Measurements from ENCODE around the gene KCNK10. TPM values are rescaled to one million over a fixed set of nuclear protein-coding genes. Genes with fewer than 3 reads are reported as not detected.

Gene KCNK10, protein sequence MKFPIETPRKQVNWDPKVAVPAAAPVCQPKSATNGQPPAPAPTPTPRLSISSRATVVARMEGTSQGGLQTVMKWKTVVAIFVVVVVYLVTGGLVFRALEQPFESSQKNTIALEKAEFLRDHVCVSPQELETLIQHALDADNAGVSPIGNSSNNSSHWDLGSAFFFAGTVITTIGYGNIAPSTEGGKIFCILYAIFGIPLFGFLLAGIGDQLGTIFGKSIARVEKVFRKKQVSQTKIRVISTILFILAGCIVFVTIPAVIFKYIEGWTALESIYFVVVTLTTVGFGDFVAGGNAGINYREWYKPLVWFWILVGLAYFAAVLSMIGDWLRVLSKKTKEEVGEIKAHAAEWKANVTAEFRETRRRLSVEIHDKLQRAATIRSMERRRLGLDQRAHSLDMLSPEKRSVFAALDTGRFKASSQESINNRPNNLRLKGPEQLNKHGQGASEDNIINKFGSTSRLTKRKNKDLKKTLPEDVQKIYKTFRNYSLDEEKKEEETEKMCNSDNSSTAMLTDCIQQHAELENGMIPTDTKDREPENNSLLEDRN
- under 1 TPM in 1 of 4 donors, not detected in 3; 0.02 TPM for total RNA-seq

DNA sequence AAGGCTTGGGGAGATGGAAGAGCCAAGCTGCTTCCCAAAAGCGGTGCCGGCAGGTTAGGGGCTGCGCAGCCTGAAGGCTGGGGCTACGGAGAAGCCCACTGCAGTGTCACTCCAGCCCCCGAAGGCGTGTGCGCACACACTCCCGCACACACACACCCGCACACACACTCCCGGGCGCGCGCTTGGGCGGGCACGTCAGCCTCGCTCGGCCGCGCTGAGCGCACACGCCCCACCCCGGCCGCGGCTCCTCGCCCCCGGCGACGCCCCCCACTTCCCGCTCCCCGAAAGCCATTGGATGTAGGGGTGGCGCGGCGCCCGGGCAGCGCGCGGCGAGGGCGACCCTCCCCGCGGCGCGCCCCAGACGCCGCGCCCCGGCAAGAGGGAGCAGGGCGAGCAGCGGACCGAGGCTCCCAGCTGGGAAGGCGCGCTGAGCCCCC is at the start of gene KCNK10:
KCNK10 (minus strand) TSS at position 184 of the 437 bp plus-strand sequence. CDS start 471 bp downstream, outside the sequence.
- 0 to 4% methylated on average over 8 to 9 of the region's 52 CpGs for WGBS, 2 donors
- DNase-seq (ENCODE audit: low spot score in 2 of 2): no peak
- intact Hi-C loops (cut with DNase I; ENCODE audit: low total_unique reads): no loop called here
- no peak within 1 kb of the TSS for H3K4me3 ChIP-seq (ENCODE audit: low read depth, poor library complexity, severe bottlenecking)
- TF ChIP-seq, protein P1, sequence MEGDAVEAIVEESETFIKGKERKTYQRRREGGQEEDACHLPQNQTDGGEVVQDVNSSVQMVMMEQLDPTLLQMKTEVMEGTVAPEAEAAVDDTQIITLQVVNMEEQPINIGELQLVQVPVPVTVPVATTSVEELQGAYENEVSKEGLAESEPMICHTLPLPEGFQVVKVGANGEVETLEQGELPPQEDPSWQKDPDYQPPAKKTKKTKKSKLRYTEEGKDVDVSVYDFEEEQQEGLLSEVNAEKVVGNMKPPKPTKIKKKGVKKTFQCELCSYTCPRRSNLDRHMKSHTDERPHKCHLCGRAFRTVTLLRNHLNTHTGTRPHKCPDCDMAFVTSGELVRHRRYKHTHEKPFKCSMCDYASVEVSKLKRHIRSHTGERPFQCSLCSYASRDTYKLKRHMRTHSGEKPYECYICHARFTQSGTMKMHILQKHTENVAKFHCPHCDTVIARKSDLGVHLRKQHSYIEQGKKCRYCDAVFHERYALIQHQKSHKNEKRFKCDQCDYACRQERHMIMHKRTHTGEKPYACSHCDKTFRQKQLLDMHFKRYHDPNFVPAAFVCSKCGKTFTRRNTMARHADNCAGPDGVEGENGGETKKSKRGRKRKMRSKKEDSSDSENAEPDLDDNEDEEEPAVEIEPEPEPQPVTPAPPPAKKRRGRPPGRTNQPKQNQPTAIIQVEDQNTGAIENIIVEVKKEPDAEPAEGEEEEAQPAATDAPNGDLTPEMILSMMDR (IDR thresholded peaks at IDR 0.05): no peak
- no peak for TF ChIP-seq POLR2A (IDR thresholded peaks at IDR 0.05)

DNA sequence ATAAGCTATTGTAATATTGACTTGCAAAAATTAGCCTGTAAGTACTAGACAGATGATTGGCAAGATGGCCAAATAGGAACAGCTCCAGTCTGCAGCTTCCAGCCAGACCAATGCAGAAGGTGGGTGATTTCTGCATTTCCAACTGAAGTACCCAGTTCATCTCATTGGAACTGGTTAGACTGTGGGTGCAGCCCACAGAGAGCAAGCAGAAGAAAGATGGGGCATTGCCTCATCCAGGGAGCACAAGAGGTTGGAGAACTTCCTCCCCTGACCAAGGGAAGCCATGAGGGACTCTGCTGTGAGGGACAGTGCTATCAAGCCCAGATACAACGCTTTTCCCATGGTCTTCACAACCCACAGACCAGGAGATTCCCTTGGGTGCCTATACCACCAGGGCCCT is 46.4 kb upstream of the KCNK10 start:
- intact Hi-C loops (cut with DNase I; ENCODE audit: low total_unique reads): no loop called here
- TF ChIP-seq, protein P1 (IDR thresholded peaks at IDR 0.05): no peak
- TF ChIP-seq POLR2A (IDR thresholded peaks at IDR 0.05): no peak
- H3K4me3 ChIP-seq (ENCODE audit: low read depth, poor library complexity, severe bottlenecking): no peak overlapping the region
- WGBS, 2 donors: 67 to 80% methylated on average over 1 of the region's 1 CpG
- no peak for DNase-seq (ENCODE audit: low spot score in 2 of 2)

DNA sequence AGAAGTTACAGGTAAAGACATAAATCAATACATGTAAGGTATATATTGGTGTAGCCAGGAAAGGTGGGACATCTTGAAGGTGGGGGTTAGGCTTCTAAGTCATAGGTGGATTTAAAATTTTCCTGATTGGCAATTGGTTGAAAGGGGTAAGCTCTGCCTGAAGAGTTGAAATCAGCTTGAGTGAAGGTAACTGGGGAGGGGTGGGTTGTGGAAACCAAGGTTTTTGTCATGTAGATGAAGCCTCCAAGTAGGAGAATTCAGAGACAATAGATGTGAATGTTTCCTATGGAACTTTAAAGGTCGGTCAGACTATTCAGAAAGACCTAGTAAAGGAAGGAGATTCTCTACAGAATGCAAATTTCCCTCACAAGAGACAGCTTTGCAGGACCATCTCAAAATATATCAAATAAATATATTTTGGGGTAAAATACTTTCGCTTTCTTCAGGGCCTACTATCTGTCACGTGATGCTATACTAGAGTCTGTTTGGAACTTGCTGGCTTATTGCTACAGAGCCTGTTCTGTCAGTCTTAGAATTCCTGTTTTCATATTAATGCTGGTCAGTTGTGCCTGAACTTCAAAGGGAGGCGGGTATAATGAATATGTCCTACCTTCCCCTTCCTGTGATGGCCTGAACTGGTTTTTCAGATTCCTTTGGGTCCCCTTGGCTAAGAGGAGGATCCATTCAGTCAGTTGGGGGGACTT is 41.8 kb upstream of the KCNK10 start:
- intact Hi-C loops (cut with DNase I; ENCODE audit: low total_unique reads): no loop called here
- DNase-seq (ENCODE audit: low spot score in 2 of 2): no peak
- WGBS, 2 donors: 65 to 71% methylated on average over 4 of the region's 4 CpGs
- TF ChIP-seq, protein P1 (IDR thresholded peaks at IDR 0.05): no peak
- no peak for TF ChIP-seq POLR2A (IDR thresholded peaks at IDR 0.05)
- H3K4me3 ChIP-seq (ENCODE audit: low read depth, poor library complexity, severe bottlenecking): no peak overlapping the region

DNA sequence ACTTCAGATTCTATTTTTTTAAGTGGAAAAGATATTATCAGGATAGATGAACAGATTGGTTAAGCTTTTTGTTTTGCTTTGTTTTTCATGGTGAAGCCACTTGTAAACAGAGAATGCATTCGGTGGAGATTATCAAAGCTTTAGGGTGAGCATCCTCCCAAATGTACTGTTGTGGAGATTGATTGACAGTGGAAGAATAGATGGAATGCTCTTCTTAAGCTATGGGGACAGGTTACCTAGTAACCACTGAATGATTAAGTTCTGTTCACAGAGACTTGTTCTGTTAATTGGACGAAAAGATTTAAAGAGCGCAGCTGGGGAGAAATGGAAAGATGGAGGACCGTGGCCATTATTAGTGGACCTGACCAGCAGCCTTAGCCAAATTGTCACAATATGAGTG is 40.6 kb upstream of the KCNK10 start:
- intact Hi-C loops (cut with DNase I; ENCODE audit: low total_unique reads): no loop called here
- TF ChIP-seq POLR2A (IDR thresholded peaks at IDR 0.05): no peak
- TF ChIP-seq, protein P1 (IDR thresholded peaks at IDR 0.05): no peak
- no peak for DNase-seq (ENCODE audit: low spot score in 2 of 2)
- H3K4me3 ChIP-seq (ENCODE audit: low read depth, poor library complexity, severe bottlenecking): no peak overlapping the region
- 61 to 68% methylated on average over 4 of the region's 4 CpGs for WGBS, 2 donors

DNA sequence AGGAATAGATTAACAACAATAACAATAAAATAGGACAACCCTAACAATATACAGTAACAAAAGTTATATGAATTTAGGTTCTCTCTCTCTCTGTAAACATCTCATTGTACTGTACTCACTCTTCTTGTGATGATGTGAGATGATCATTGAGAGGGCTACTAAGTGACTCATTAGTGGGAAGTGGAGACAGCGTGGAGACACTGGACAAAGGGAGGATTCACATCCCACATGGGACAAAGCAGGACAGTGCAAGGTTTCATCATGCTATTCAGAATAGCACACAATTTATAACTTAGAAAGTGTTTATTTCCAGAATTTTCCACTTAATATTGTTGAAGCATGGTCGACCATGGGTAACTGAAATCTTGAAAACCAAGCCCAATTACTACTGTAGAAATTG is 36.4 kb upstream of the KCNK10 start:
- TF ChIP-seq, protein P1 (IDR thresholded peaks at IDR 0.05): no peak
- no peak for TF ChIP-seq POLR2A (IDR thresholded peaks at IDR 0.05)
- no peak for DNase-seq (ENCODE audit: low spot score in 2 of 2)
- intact Hi-C loops (cut with DNase I; ENCODE audit: low total_unique reads): no loop called here
- WGBS, 2 donors: 64 to 69% methylated on average over 2 of the region's 2 CpGs
- H3K4me3 ChIP-seq (ENCODE audit: low read depth, poor library complexity, severe bottlenecking): no peak overlapping the region

Data from lower leg skin (tissue), 4 donors.